CD1c-positive myeloid dendritic cell (primary cell): ENCODE results near the gene CNTN4.
"Not testable (repeated sequence)": the region's sequence is repeated elsewhere in the genome, so short reads cannot be mapped to it uniquely, and the experiment has no call there.

Experiments used
- DNase-seq: peaks from one replicate; pipeline ENCODE4 v3.0.0-alpha.2; 2016; ENCODE audit errors: extremely low spot score

CNTN4 gene

DNA sequence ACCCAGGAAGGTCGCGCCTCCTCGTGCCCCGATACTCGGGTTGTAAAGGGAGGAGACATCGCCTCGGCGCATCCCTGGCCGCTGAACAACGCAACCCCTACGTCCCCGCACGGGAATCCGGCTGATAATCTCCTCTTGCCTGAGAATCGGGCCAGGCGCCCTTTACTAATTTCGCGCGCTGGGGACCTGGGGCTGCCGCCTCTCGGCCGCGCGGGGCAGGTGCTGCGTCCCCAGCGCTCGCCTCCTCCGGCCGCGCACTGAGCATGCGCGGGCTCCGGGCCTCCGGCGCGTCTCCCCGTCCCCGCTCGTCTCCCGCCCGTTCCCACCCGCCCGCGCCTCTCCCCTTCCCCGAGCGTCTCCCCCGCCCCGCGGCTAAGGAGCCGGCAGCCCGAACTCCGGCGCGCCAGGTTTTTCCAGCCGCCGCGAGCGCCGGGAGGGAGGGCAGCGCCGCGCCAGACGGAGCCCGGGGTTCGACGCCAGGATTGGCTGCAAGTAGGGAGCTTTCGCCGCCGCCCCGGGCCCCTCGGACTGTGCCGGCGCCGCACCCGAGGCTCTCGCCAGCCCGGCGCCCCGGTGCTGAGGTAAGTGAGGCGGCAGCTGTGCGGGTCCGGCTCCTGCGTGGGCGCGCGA, at the start of gene CNTN4:
Gene CNTN4 (plus strand): TSS at position 469 of the 630 bp plus-strand sequence.
- DNase-seq: no peak

- no peak for DNase-seq
Measured at GRCh38 chr3:2061360-2061759, 37.3 kb upstream of the CNTN4 start.

GRCh38 chr3:2071531-2071930, 27.1 kb upstream of the CNTN4 start:
- no peak for DNase-seq

- DNase-seq: no peak
Measured at GRCh38 chr3:2078821-2079220, 19.8 kb upstream of the CNTN4 start.

GRCh38 chr3:2082871-2083480, 15.7 kb upstream of the CNTN4 start:
- DNase-seq: no peak

GRCh38 chr3:2083558-2083957, 15.1 kb upstream of the CNTN4 start:
- DNase-seq: not testable (repeated sequence)

- no peak for DNase-seq
Measured at GRCh38 chr3:2090095-2090911, 8.4 kb upstream of the CNTN4 start.

DNA sequence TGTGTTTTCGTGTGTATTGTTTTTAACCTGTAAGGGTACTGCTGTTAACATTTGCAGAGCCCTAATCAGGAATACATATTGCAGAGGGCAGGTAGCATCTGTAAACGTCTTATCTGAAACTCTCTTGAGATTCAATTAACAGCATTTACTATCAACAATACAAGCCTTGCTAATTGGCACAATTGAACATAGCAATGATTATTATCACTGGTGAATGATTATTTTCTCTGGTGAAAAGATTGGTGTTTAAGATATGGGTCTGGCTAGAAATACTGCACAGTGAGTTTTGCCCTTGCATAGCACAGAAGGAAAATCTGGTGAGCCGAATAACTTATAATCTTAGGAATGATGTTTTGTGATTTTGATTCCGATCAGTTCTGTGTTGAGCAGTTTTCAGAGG, 5.9 kb upstream of the CNTN4 start:
- no peak for DNase-seq

DNA sequence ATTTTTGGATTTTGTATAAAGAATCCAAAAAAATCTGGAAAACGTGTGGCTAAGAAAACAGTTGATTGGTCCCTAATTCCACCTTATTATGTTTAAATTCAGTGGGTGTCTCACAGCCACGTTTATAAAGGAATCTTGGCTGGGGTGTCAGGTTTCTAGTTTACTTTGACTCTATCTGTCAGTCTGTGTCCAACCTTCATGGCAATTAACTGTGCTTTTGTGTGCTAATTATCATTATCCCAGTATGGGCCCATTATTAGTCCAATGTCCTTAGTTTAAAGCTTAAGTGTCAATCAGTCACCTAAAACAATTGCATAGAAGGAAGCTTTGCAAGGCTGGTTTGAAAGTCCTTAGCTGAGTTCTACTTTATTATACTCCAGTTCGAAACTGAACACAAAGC, 3.7 kb upstream of the CNTN4 start:
- no peak for DNase-seq

- DNase-seq: no peak
Measured at GRCh38 chr3:2096216-2096615, 2.5 kb upstream of the CNTN4 start.

DNA sequence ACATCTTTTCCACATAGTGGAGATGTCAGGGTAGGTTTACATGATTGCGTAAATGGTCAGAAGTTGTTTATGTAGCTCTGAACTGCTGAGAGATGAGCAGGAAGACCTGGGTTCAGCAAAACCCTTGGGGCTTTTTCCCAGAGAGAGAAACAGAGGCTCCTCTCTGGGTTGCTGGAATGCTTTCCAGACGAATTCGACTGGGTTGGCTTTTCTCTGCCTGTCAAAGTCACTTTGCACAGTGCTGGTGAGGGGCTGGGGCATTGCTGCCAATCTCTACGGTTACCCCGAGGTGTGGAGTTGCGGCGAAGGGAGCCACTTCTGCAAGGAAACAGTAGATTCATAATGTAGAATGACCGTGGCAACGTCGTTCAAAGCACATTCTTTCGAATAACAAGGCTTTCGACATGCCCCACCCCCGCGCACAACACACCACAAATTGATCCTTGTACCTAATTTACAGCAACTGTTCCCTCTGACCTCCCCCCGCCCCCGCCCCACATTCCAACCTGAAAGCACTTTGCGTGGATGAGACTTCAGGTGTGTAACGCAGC, 950 bp upstream of the CNTN4 start:
- DNase-seq: no peak

- DNase-seq: no peak
Measured at GRCh38 chr3:2099028-2099671, 484 bp downstream of the CNTN4 start.

GRCh38 chr3:2099779-2100191, 1.1 kb downstream of the CNTN4 start:
- no peak for DNase-seq

- DNase-seq: no peak
Measured at GRCh38 chr3:2106438-2106837, 7.8 kb downstream of the CNTN4 start.

DNA sequence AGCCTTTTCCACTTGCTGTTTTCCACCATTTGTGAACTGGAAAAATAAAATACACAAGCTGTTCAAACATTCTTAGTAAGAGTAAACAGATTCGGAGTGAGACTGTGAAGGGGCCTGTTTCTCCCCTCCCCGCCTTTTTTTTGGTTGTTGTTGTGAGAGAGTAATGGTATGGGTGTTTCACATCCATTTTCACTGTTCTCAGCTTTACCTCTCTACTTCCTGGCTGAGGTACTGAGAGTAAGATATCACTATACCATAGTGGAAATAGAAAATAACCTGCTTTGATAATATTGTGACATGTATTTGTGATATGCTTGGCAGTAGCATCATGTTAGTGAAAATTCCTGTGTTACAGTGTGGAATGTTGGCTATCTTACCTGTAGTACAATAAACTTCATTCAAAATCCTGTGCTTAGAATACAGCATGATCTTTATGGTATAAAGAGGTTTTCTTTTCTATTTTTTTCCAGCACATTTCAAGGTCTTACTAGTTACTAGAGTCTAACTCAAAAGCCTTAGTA, 12.0 kb downstream of the CNTN4 start:
- DNase-seq: no peak

GRCh38 chr3:2114617-2115275, 16.1 kb downstream of the CNTN4 start:
- no peak for DNase-seq

DNA sequence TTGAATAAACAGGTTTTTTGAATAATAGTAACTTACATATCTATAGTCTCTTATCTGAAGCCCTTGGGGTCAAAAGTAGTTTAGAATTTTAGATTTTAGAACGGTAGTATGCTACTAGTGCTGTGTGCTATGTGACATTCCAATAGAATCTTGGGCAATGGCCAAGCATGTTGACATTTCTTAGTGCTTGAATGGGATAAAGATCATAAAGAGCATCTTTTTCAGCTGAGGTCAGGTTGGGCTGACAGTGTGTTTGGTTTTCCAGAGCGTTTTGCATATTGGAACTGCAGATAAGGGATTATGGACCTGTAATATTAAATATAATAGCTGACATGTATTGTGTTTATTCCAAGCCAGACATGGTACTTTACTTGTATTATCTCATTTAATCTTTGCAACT, 32.1 kb downstream of the CNTN4 start:
- DNase-seq: no peak

GRCh38 chr3:2133146-2133545, 34.5 kb downstream of the CNTN4 start:
- DNase-seq: no peak

DNA sequence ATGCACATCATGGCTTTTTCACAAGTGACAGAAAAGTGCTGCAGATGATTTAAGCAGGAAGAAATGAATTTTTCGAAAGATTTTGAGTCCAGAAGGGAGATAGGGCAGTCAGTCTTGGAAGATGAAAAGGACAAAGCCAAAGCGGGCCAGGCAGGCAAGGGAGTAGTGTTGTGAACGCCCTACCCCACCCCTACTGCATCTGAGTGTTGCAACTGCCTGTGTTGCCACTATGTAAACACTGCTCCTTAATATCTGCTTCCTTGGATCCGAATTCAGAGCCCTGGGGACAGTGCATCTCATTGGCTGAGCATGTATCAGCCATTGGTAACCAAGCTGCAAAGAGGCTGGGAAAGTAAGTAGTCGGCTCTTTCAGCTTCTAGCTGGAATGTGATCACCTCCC, 39.0 kb downstream of the CNTN4 start:
- no peak for DNase-seq

DNA sequence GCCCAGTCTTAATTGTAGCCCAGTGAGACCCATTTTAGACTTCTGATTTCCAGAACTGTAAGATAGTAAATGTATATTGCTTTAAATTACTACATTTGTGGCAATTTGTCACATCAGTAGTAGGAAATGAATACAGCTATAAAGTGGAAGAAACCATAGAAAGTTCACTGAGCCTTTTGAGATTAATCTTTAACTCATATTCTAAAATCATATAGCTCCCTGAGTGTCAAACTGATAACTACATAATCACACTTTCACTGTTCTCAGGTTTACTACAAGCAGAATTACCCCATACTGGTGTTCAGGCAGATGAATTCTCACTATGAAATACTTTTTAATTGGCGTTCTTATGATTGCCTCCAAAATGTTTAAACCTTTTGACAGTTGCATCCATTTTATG, 42.8 kb downstream of the CNTN4 start:
- no peak for DNase-seq

- no peak for DNase-seq
Measured at GRCh38 chr3:2148561-2149340, 50.1 kb downstream of the CNTN4 start.
